ENCODE data around the gene BICC1. TPM values are rescaled to one million over a fixed set of nuclear protein-coding genes. Genes with fewer than 3 reads are reported as not detected.

BICC1 gene
- polyA plus RNA-seq, 1 donor (not counting 4 experiments of a cell fraction or from before 2014, with no cell fraction given) = 4.2 TPM

GRCh38 chr10:58665361-58665760, 152.7 kb downstream of the BICC1 start:
- TF ChIP-seq CTCF (optimal IDR thresholded peaks at IDR 0.05 in 1 of 3, IDR thresholded peaks at IDR 0.05 in 1 of 3, conservative IDR thresholded peaks at IDR 0.05 in 1 of 3; ENCODE audit: extremely low read depth in 1 of 3, insufficient read depth in 2 of 3, low read length in 3 of 3) (no peak), EZH2 (IDR thresholded peaks at IDR 0.05; ENCODE audit: low read length) (no peak)
- dilution Hi-C loops (cut with MboI; ENCODE audit: extremely low pct_ligation_motif_present, low sequenced_read_pairs) = no loop called here
- peak overlapping the region; percentile 36 for H3K4me2 ChIP-seq (ENCODE audit: control insufficient read depth, extremely low read depth, insufficient read depth, low read depth, low read length)
- H3K36me3 ChIP-seq (ENCODE audit: control insufficient read depth in 2 of 2, extremely low read depth in 1 of 2, insufficient read depth in 2 of 2, low read length in 2 of 2) = no peaks in the 10 kb centered on the region
- DNase-seq (ENCODE audit: low read depth, low spot score) (no peak), FAIRE-seq (no peak)
- H3K79me2 ChIP-seq (ENCODE audit: control insufficient read depth, insufficient read depth, low read length) = peaks cover 1% of the 10 kb centered on the region
- H3K9me1 ChIP-seq (ENCODE audit: control insufficient read depth, extremely low read depth, insufficient read depth, low read length) = no peaks in the 10 kb centered on the region
- peaks cover 7% of the 10 kb centered on the region for H3K4me1 ChIP-seq (ENCODE audit: control insufficient read depth, extremely low read depth, insufficient read depth, low read length)
- no peak overlapping the region for H3K4me3 ChIP-seq (ENCODE audit: control insufficient read depth in 2 of 3, extremely low read depth in 1 of 3, insufficient read depth in 2 of 3, low read depth in 1 of 3, low read length in 3 of 3)
- H2AFZ ChIP-seq (ENCODE audit: control insufficient read depth, low read length) = no peak overlapping the region
- H4K20me1 ChIP-seq (ENCODE audit: control insufficient read depth, extremely low read depth, insufficient read depth, low read length) = no peaks in the 10 kb centered on the region
- no peak overlapping the region for H3K9ac ChIP-seq (ENCODE audit: control insufficient read depth, extremely low read depth, insufficient read depth, low read length)
- no peaks in the 10 kb centered on the region for H3K9me3 ChIP-seq (ENCODE audit: control insufficient read depth, low read depth, low read length)
- no peak overlapping the region for H3K27ac ChIP-seq (ENCODE audit: control insufficient read depth, insufficient read depth, low read length)
- no peaks in the 10 kb centered on the region for H3K27me3 ChIP-seq (ENCODE audit: control insufficient read depth, extremely low read depth, insufficient read depth, low read length)

GRCh38 chr10:58666024-58666423, 153.4 kb downstream of the BICC1 start:
- Histone ChIP-seq H3K4me1 (ENCODE audit: control insufficient read depth, extremely low read depth, insufficient read depth, low read length) (peaks cover under 1% of the 10 kb centered on the region), H3K4me2 (ENCODE audit: control insufficient read depth, extremely low read depth, insufficient read depth, low read depth, low read length) (peak overlapping the region; percentile 36), H3K9ac (ENCODE audit: control insufficient read depth, extremely low read depth, insufficient read depth, low read length) (no peak overlapping the region), H3K36me3 (ENCODE audit: control insufficient read depth in 2 of 2, extremely low read depth in 1 of 2, insufficient read depth in 2 of 2, low read length in 2 of 2) (no peaks in the 10 kb centered on the region), H3K9me3 (ENCODE audit: control insufficient read depth, low read depth, low read length) (no peaks in the 10 kb centered on the region), H2AFZ (ENCODE audit: control insufficient read depth, low read length) (no peak overlapping the region), H3K9me1 (ENCODE audit: control insufficient read depth, extremely low read depth, insufficient read depth, low read length) (no peaks in the 10 kb centered on the region), H3K27me3 (ENCODE audit: control insufficient read depth, extremely low read depth, insufficient read depth, low read length) (no peaks in the 10 kb centered on the region), H3K27ac (ENCODE audit: control insufficient read depth, insufficient read depth, low read length) (no peak overlapping the region), H4K20me1 (ENCODE audit: control insufficient read depth, extremely low read depth, insufficient read depth, low read length) (no peaks in the 10 kb centered on the region), H3K4me3 (ENCODE audit: control insufficient read depth in 2 of 3, extremely low read depth in 1 of 3, insufficient read depth in 2 of 3, low read depth in 1 of 3, low read length in 3 of 3) (peak overlapping the region in 1 of 3 experiments; percentile 25), H3K79me2 (ENCODE audit: control insufficient read depth, insufficient read depth, low read length) (peaks cover 1% of the 10 kb centered on the region)
- TF ChIP-seq EZH2 (IDR thresholded peaks at IDR 0.05; ENCODE audit: low read length) (no peak), CTCF (optimal IDR thresholded peaks at IDR 0.05 in 1 of 3, IDR thresholded peaks at IDR 0.05 in 1 of 3, conservative IDR thresholded peaks at IDR 0.05 in 1 of 3; ENCODE audit: extremely low read depth in 1 of 3, insufficient read depth in 2 of 3, low read length in 3 of 3) (no peak)
- DNase-seq (ENCODE audit: low read depth, low spot score) = no peak
- peak; percentile 73 for FAIRE-seq
- dilution Hi-C loops (cut with MboI; ENCODE audit: extremely low pct_ligation_motif_present, low sequenced_read_pairs) = no loop called here

Measured in keratinocyte (primary cell).